ENCODE measurements around the gene PON2.

- TF ChIP-seq, protein P1, sequence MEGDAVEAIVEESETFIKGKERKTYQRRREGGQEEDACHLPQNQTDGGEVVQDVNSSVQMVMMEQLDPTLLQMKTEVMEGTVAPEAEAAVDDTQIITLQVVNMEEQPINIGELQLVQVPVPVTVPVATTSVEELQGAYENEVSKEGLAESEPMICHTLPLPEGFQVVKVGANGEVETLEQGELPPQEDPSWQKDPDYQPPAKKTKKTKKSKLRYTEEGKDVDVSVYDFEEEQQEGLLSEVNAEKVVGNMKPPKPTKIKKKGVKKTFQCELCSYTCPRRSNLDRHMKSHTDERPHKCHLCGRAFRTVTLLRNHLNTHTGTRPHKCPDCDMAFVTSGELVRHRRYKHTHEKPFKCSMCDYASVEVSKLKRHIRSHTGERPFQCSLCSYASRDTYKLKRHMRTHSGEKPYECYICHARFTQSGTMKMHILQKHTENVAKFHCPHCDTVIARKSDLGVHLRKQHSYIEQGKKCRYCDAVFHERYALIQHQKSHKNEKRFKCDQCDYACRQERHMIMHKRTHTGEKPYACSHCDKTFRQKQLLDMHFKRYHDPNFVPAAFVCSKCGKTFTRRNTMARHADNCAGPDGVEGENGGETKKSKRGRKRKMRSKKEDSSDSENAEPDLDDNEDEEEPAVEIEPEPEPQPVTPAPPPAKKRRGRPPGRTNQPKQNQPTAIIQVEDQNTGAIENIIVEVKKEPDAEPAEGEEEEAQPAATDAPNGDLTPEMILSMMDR (IDR thresholded peaks at IDR 0.05) = no peak
- no peak for TF ChIP-seq POLR2AphosphoS5 (IDR thresholded peaks at IDR 0.05)
- TF ChIP-seq POLR2A (IDR thresholded peaks at IDR 0.05) = no peak
Measured at GRCh38 chr7:95404316-95404865, 30.4 kb downstream of the PON2 start.
